HEK293 (cell line): ENCODE measurements around the gene CDK9.

Experiments used
- FEZF1 ChIP-seq: fragments of 450-650 bp; formaldehyde crosslinking; IDR thresholded peaks from 2 replicates; pipeline ENCODE4 v1.5.1; 2016; ENCODE audit warnings: missing biosample characterization, missing genetic modification characterization
- KLF9 ChIP-seq: fragments of 450-650 bp; formaldehyde crosslinking; IDR thresholded peaks from 2 replicates; pipeline ENCODE4 v1.5.1; 2016; ENCODE audit warnings: missing biosample characterization, missing genetic modification characterization, low read depth
- SCRT1 ChIP-seq: fragments of 450-650 bp; formaldehyde crosslinking; IDR thresholded peaks from 2 replicates; pipeline ENCODE4 v1.5.1; 2016; ENCODE audit warnings: missing biosample characterization, missing genetic modification characterization, borderline replicate concordance
- SCRT2 ChIP-seq: fragments of 450-650 bp; formaldehyde crosslinking; IDR thresholded peaks from 2 replicates; pipeline ENCODE4 v1.5.1; 2016; ENCODE audit warnings: missing biosample characterization, missing genetic modification characterization
- SP7 ChIP-seq: fragments of 450-650 bp; formaldehyde crosslinking; IDR thresholded peaks from 2 replicates; pipeline ENCODE4 v1.5.1; 2016; ENCODE audit warnings: missing biosample characterization, missing genetic modification characterization
- YY2 ChIP-seq: fragments of 450-650 bp; formaldehyde crosslinking; IDR thresholded peaks from 2 replicates; pipeline ENCODE4 v1.5.1; 2016; ENCODE audit warnings: missing biosample characterization, missing genetic modification characterization
- ZBTB1 ChIP-seq: fragments of 450-650 bp; formaldehyde crosslinking; IDR thresholded peaks from 2 replicates; pipeline ENCODE4 v1.5.1; 2016; ENCODE audit warnings: missing biosample characterization, missing genetic modification characterization
- ZIC2 ChIP-seq: fragments of 450-650 bp; formaldehyde crosslinking; IDR thresholded peaks from 2 replicates; pipeline ENCODE4 v1.5.1; 2016; ENCODE audit warnings: missing biosample characterization, missing genetic modification characterization
- ZNF10 ChIP-seq: fragments of 450-650 bp; formaldehyde crosslinking; IDR thresholded peaks from 2 replicates; pipeline ENCODE4 v1.5.1; 2017; ENCODE audit warnings: missing biosample characterization, missing genetic modification characterization
- ZNF146 ChIP-seq: fragments of 450-650 bp; formaldehyde crosslinking; IDR thresholded peaks from 2 replicates; pipeline ENCODE4 v1.5.1; 2016; ENCODE audit warnings: missing biosample characterization, missing genetic modification characterization
- ZNF157 ChIP-seq: fragments of 450-650 bp; formaldehyde crosslinking; IDR thresholded peaks from 2 replicates; pipeline ENCODE4 v1.5.1; 2016; ENCODE audit warnings: missing biosample characterization, missing genetic modification characterization
- ZNF184 ChIP-seq: fragments of 450-650 bp; IDR thresholded peaks from 2 replicates; pipeline ENCODE4 v1.5.1; 2018; ENCODE audit warnings: missing biosample characterization, mild to moderate bottlenecking, missing genetic modification characterization
- ZNF19 ChIP-seq: fragments of 450-650 bp; formaldehyde crosslinking; IDR thresholded peaks from 2 replicates; pipeline ENCODE4; 2016; ENCODE audit warnings: missing biosample characterization, missing genetic modification characterization, low read depth
- ZNF221 ChIP-seq: fragments of 450-650 bp; formaldehyde crosslinking; IDR thresholded peaks from 2 replicates; pipeline ENCODE4 v1.5.1; 2017; ENCODE audit warnings: missing biosample characterization, missing genetic modification characterization, borderline replicate concordance
- ZNF274 ChIP-seq, 2 experiments: fragments of 200-500 bp in 1 of 2; fragments of 450-650 bp in 1 of 2; sonication (Bioruptor generic) in 1 of 2; formaldehyde crosslinking in 1 of 2; IDR thresholded peaks; 2 replicates each; pipeline versions ENCODE4 v1.5.1 to v1.6.1; 2014 to 2016; ENCODE audit warnings: borderline replicate concordance in 1 of 2, inconsistent platforms in 1 of 2, low read length in 1 of 2, missing biosample characterization in 1 of 2, missing genetic modification characterization in 1 of 2
- ZNF335 ChIP-seq: fragments of 450-650 bp; formaldehyde crosslinking; conservative IDR thresholded peaks from 2 replicates; pipeline ENCODE4 v1.5.1; 2016; ENCODE audit warnings: missing biosample characterization, missing genetic modification characterization
- ZNF394 ChIP-seq: fragments of 450-650 bp; formaldehyde crosslinking; IDR thresholded peaks from 2 replicates; pipeline ENCODE4 v1.5.1; 2016; ENCODE audit warnings: missing biosample characterization, missing genetic modification characterization, mild to moderate bottlenecking, moderate library complexity, borderline replicate concordance
- ZNF433 ChIP-seq: fragments of 450-650 bp; formaldehyde crosslinking; IDR thresholded peaks from 2 replicates; pipeline ENCODE4 v1.5.1; 2016; ENCODE audit warnings: missing biosample characterization, missing genetic modification characterization, low read depth
- ZNF529 ChIP-seq: fragments of 450-650 bp; formaldehyde crosslinking; IDR thresholded peaks from 2 replicates; pipeline ENCODE4 v1.5.1; 2017; ENCODE audit warnings: missing genetic modification characterization, missing biosample characterization; ENCODE audit not compliant: insufficient replicate concordance
- ZNF555 ChIP-seq: fragments of 450-650 bp; formaldehyde crosslinking; conservative IDR thresholded peaks from 2 replicates; pipeline ENCODE4 v1.5.1; 2017; ENCODE audit warnings: missing biosample characterization, mild to moderate bottlenecking, missing genetic modification characterization, inconsistent platforms
- ZNF600 ChIP-seq: fragments of 450-650 bp; formaldehyde crosslinking; IDR thresholded peaks from 2 replicates; pipeline ENCODE4 v1.5.1; 2016; ENCODE audit warnings: missing biosample characterization, missing genetic modification characterization
- ZNF610 ChIP-seq: fragments of 450-650 bp; formaldehyde crosslinking; IDR thresholded peaks from 2 replicates; pipeline ENCODE4 v1.5.1; 2016; ENCODE audit warnings: missing biosample characterization, missing genetic modification characterization, borderline replicate concordance
- ZNF707 ChIP-seq: fragments of 450-650 bp; formaldehyde crosslinking; IDR thresholded peaks from 2 replicates; pipeline ENCODE4 v1.5.1; 2016; ENCODE audit warnings: missing biosample characterization, missing genetic modification characterization
- ZNF792 ChIP-seq: fragments of 450-650 bp; formaldehyde crosslinking; IDR thresholded peaks from 2 replicates; pipeline ENCODE4 v1.5.1; 2016; ENCODE audit warnings: missing biosample characterization, missing genetic modification characterization
- ZSCAN23 ChIP-seq: fragments of 450-650 bp; formaldehyde crosslinking; IDR thresholded peaks from 2 replicates; pipeline ENCODE4 v1.5.1; 2016; ENCODE audit warnings: missing biosample characterization, missing genetic modification characterization
- TF ChIP-seq, protein P1 (sequence below): fragments of 450-650 bp; formaldehyde crosslinking; IDR thresholded peaks from 2 replicates; pipeline ENCODE4 v1.5.1; 2016; ENCODE audit warnings: missing biosample characterization, missing genetic modification characterization
- TF ChIP-seq, protein P2 (sequence below): fragments of 450-650 bp; formaldehyde crosslinking; IDR thresholded peaks from 2 replicates; pipeline ENCODE4 v1.5.1; 2016; ENCODE audit warnings: missing biosample characterization, missing genetic modification characterization, low read depth
- TF ChIP-seq, protein P3 (sequence below): fragments of 450-650 bp; formaldehyde crosslinking; IDR thresholded peaks from 2 replicates; pipeline ENCODE4 v1.5.1; 2016; ENCODE audit warnings: missing biosample characterization, missing genetic modification characterization, borderline replicate concordance

The CDK9 gene

DNA sequence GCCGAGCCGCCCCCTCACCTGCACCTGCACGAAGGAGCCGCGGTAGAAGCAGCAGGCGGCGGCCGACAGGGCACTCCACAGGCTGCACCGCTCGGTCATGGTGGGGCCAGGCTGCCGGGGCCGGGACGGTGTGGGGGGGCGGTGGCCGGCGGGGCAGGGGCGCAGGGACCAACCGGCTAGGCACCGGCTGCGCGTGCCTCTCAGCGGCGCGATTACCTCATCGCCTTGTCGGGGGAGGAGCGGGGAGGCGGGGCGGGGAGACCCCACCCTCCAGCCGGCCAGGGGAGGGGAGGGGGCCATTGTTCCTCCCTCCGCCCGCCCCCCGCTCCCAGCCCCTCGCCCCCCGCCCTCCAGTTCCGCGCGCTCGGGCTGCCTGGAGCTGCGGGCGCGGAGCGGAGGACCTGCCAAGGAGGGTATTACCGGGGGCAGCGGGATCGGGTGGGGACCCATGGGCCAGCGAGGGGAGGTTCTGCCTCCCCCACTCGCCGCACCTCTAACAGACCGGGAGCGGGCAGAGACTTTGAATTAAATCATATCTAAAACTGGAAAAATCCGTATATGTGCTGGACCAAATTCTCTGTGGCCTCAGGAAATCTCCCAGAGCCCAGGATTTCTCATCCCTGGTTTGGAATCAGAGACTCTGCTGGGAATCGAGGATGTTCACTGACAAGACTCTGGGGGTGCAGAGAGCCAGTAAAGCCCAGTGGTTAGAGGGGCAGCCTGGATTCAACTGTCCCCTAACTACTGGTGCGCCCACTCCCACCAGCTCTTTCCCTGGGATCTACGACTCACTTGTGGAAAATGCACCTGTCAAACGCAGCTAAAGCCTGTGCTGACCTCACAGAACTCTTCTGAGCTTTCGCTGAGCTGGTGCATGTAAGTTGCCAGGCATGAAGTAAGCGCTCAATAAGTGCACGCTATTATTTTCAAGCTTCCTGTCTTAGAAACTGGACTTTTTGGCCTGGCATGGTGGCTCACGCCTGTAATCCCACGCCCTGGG lies 30.5 kb upstream of the CDK9 start (continued):
- TF ChIP-seq ZNF529 (tag by site-specific recombination) (no peak), ZNF707 (tag by site-specific recombination) (no peak), ZSCAN23 (tag by site-specific recombination) (no peak), ZNF600 (tag by site-specific recombination) (no peak), KLF9 (tag by site-specific recombination) (no peak), ZNF274 (IDR thresholded peaks at IDR 0.05; ENCODE audit: low read length) (no peak), ZNF274 (tag by site-specific recombination; IDR thresholded peaks at IDR 0.05; ENCODE audit: borderline replicate concordance) (no peak), ZNF433 (tag by site-specific recombination) (no peak), ZNF146 (tag by site-specific recombination) (no peak), SCRT1 (tag by site-specific recombination) (no peak), ZNF10 (no peak), ZNF221 (tag by site-specific recombination) (no peak), SP7 (tag by site-specific recombination) (no peak), ZNF792 (tag by site-specific recombination) (peak; percentile 77), YY2 (no peak), ZNF555 (tag by site-specific recombination) (no peak), ZBTB1 (tag by site-specific recombination) (no peak), ZNF184 (tag by site-specific recombination) (peak; percentile 99), ZNF19 (tag by site-specific recombination) (no peak), FEZF1 (tag by site-specific recombination) (no peak), ZNF335 (tag by site-specific recombination) (peak; percentile 35), SCRT2 (tag by site-specific recombination) (no peak), ZIC2 (tag by site-specific recombination) (no peak; the same call in 1 of the 2 replicates), ZNF157 (tag by site-specific recombination) (no peak), ZNF394 (no peak), ZNF610 (no peak)
- TF ChIP-seq, protein P1, sequence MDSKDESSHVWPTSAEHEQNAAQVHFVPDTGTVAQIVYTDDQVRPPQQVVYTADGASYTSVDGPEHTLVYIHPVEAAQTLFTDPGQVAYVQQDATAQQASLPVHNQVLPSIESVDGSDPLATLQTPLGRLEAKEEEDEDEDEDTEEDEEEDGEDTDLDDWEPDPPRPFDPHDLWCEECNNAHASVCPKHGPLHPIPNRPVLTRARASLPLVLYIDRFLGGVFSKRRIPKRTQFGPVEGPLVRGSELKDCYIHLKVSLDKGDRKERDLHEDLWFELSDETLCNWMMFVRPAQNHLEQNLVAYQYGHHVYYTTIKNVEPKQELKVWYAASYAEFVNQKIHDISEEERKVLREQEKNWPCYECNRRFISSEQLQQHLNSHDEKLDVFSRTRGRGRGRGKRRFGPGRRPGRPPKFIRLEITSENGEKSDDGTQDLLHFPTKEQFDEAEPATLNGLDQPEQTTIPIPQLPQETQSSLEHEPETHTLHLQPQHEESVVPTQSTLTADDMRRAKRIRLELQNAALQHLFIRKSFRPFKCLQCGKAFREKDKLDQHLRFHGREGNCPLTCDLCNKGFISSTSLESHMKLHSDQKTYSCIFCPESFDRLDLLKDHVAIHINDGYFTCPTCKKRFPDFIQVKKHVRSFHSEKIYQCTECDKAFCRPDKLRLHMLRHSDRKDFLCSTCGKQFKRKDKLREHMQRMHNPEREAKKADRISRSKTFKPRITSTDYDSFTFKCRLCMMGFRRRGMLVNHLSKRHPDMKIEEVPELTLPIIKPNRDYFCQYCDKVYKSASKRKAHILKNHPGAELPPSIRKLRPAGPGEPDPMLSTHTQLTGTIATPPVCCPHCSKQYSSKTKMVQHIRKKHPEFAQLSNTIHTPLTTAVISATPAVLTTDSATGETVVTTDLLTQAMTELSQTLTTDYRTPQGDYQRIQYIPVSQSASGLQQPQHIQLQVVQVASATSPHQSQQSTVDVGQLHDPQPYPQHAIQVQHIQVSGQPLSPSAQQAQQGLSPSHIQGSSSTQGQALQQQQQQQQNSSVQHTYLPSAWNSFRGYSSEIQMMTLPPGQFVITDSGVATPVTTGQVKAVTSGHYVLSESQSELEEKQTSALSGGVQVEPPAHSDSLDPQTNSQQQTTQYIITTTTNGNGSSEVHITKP (tag by site-specific recombination) = no peak
- TF ChIP-seq, protein P2, sequence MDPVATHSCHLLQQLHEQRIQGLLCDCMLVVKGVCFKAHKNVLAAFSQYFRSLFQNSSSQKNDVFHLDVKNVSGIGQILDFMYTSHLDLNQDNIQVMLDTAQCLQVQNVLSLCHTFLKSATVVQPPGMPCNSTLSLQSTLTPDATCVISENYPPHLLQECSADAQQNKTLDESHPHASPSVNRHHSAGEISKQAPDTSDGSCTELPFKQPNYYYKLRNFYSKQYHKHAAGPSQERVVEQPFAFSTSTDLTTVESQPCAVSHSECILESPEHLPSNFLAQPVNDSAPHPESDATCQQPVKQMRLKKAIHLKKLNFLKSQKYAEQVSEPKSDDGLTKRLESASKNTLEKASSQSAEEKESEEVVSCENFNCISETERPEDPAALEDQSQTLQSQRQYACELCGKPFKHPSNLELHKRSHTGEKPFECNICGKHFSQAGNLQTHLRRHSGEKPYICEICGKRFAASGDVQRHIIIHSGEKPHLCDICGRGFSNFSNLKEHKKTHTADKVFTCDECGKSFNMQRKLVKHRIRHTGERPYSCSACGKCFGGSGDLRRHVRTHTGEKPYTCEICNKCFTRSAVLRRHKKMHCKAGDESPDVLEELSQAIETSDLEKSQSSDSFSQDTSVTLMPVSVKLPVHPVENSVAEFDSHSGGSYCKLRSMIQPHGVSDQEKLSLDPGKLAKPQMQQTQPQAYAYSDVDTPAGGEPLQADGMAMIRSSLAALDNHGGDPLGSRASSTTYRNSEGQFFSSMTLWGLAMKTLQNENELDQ (tag by site-specific recombination) = no peak
- TF ChIP-seq, protein P3, sequence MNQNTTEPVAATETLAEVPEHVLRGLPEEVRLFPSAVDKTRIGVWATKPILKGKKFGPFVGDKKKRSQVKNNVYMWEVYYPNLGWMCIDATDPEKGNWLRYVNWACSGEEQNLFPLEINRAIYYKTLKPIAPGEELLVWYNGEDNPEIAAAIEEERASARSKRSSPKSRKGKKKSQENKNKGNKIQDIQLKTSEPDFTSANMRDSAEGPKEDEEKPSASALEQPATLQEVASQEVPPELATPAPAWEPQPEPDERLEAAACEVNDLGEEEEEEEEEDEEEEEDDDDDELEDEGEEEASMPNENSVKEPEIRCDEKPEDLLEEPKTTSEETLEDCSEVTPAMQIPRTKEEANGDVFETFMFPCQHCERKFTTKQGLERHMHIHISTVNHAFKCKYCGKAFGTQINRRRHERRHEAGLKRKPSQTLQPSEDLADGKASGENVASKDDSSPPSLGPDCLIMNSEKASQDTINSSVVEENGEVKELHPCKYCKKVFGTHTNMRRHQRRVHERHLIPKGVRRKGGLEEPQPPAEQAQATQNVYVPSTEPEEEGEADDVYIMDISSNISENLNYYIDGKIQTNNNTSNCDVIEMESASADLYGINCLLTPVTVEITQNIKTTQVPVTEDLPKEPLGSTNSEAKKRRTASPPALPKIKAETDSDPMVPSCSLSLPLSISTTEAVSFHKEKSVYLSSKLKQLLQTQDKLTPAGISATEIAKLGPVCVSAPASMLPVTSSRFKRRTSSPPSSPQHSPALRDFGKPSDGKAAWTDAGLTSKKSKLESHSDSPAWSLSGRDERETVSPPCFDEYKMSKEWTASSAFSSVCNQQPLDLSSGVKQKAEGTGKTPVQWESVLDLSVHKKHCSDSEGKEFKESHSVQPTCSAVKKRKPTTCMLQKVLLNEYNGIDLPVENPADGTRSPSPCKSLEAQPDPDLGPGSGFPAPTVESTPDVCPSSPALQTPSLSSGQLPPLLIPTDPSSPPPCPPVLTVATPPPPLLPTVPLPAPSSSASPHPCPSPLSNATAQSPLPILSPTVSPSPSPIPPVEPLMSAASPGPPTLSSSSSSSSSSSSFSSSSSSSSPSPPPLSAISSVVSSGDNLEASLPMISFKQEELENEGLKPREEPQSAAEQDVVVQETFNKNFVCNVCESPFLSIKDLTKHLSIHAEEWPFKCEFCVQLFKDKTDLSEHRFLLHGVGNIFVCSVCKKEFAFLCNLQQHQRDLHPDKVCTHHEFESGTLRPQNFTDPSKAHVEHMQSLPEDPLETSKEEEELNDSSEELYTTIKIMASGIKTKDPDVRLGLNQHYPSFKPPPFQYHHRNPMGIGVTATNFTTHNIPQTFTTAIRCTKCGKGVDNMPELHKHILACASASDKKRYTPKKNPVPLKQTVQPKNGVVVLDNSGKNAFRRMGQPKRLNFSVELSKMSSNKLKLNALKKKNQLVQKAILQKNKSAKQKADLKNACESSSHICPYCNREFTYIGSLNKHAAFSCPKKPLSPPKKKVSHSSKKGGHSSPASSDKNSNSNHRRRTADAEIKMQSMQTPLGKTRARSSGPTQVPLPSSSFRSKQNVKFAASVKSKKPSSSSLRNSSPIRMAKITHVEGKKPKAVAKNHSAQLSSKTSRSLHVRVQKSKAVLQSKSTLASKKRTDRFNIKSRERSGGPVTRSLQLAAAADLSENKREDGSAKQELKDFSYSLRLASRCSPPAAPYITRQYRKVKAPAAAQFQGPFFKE (tag by site-specific recombination) = no peak
